Smooth muscle cell (in vitro differentiated cells): ENCODE data around the gene FANCG. TPM values are rescaled to one million over a fixed set of nuclear protein-coding genes. Genes with fewer than 3 reads are reported as not detected.

Experiments
- DNase-seq: peaks from one replicate; lab custom pipeline; 2025; ENCODE audit not compliant: unreplicated experiment; lab: John Stamatoyannopoulos, UW
- H2AFZ ChIP-seq: fragments of 200-600 bp; sonication (generic); 2 replicates; pipeline ENCODE4 v1.6.0; 2016; ENCODE audit warnings: antibody characterized with exemption, low read depth, mild to moderate bottlenecking
- H3F3A ChIP-seq: fragments of 200-600 bp; sonication (generic); 2 replicates; pipeline ENCODE4 v1.6.0; 2017; ENCODE audit warnings: antibody characterized with exemption, low read depth
- H3K27ac ChIP-seq: fragments of 200-600 bp; sonication (generic); 2 replicates; pipeline ENCODE4 v1.5.1; 2016; ENCODE audit warnings: low read depth, mild to moderate bottlenecking
- H3K27me3 ChIP-seq: fragments of 200-600 bp; sonication (generic); 2 replicates; pipeline ENCODE4 v1.6.1; 2016; ENCODE audit warnings: low read depth, mild to moderate bottlenecking
- H3K36me3 ChIP-seq: fragments of 200-600 bp; sonication (generic); 2 replicates; pipeline ENCODE4 v1.5.1; 2016; ENCODE audit warnings: low read depth
- H3K4me1 ChIP-seq: fragments of 200-600 bp; sonication (generic); 2 replicates; pipeline ENCODE4 v1.5.1; 2016; ENCODE audit warnings: low read depth
- H3K4me2 ChIP-seq: fragments of 200-600 bp; sonication (generic); 2 replicates; pipeline ENCODE4 v1.6.0; 2016; ENCODE audit warnings: mild to moderate bottlenecking
- H3K4me3 ChIP-seq: fragments of 200-600 bp; sonication (generic); 2 replicates; pipeline ENCODE4 v1.5.1; 2016; ENCODE audit warnings: mild to moderate bottlenecking
- H3K79me2 ChIP-seq: fragments of 200-600 bp; sonication (generic); 2 replicates; pipeline ENCODE4 v1.6.0; 2016; ENCODE audit warnings: low read depth, mild to moderate bottlenecking
- H3K9ac ChIP-seq: fragments of 200-600 bp; sonication (generic); 2 replicates; pipeline ENCODE4 v1.6.0; 2016; ENCODE audit warnings: low read depth
- H3K9me3 ChIP-seq: fragments of 200-600 bp; sonication (generic); replicated peaks from 2 replicates; pipeline ENCODE4 v1.5.1; 2016; ENCODE audit warnings: low read depth
- H4K20me1 ChIP-seq: fragments of 200-600 bp; sonication (generic); 2 replicates; pipeline ENCODE4 v1.6.0; 2016; ENCODE audit warnings: low read depth
- CTCF ChIP-seq: fragments of 200-600 bp; sonication (generic); IDR thresholded peaks from 2 replicates; pipeline ENCODE4 v1.5.1; 2017; ENCODE audit warnings: borderline replicate concordance, mild to moderate bottlenecking, antibody characterized with exemption; ENCODE audit not compliant: insufficient read depth, poor library complexity, severe bottlenecking
- WGBS: methylation state at CpG from one replicate; pipeline ENCODE4 v1.1.7; 2016; ENCODE audit warnings: low lambda C conversion rate; 5-methylcytosine and 5-hydroxymethylcytosine counted together
- polyA plus RNA-seq: library from polyadenylated mRNA; unstranded; fragments of >200 nt; fragmentation: Nextera tagmentation; extraction: Ambion mirVana; gene quantifications from 2 replicates; pipeline ENCODE4 v1.2.1, GENCODE V29; 2016
- total RNA-seq: library from RNA; depleted of rRNA; stranded (reverse); fragments of >200 nt; gene quantifications from 2 replicates; pipeline ENCODE4 v1.2.3, GENCODE V29; 2014

FANCG gene
- total and polyA plus RNA-seq, 2 experiments from 2014 or later, result 13.0 to 19.0 TPM

GRCh38 chr9:35108946-35109575 lies 29.3 kb upstream of the FANCG start:
- TF ChIP-seq CTCF, result no peak
- peaks cover 48% of the 10 kb centered on the region for H3K79me2 ChIP-seq
- H3K27ac ChIP-seq, result no peak overlapping the region
- no peaks in the 10 kb centered on the region for H3K36me3 ChIP-seq
- 60% methylated on average over 8 of the region's 8 CpGs for WGBS
- H3K4me2 ChIP-seq, result no peak overlapping the region
- H3K9me3 ChIP-seq, result no peaks in the 10 kb centered on the region
- H4K20me1 ChIP-seq, result peaks cover 44% of the 10 kb centered on the region
- H3K27me3 ChIP-seq, result no peaks in the 10 kb centered on the region
- DNase-seq, result no peak
- H3K4me1 ChIP-seq, result peaks cover 22% of the 10 kb centered on the region
- H3K4me3 ChIP-seq, result no peak overlapping the region
- peaks cover 13% of the 10 kb centered on the region for H3F3A ChIP-seq
- H3K9ac ChIP-seq, result no peak overlapping the region
- no peak overlapping the region for H2AFZ ChIP-seq

- H3K9me3 ChIP-seq, result no peaks in the 10 kb centered on the region
- H4K20me1 ChIP-seq, result peaks cover 39% of the 10 kb centered on the region
- peaks cover 45% of the 10 kb centered on the region for H3K79me2 ChIP-seq
- H3K27ac ChIP-seq, result no peak overlapping the region
- H3K4me3 ChIP-seq, result no peak overlapping the region
- TF ChIP-seq CTCF, result no peak
- peaks cover 15% of the 10 kb centered on the region for H3F3A ChIP-seq
- no peak overlapping the region for H3K4me2 ChIP-seq
- H3K27me3 ChIP-seq, result no peaks in the 10 kb centered on the region
- no peak overlapping the region for H3K9ac ChIP-seq
- WGBS, result 97% methylated on average over 6 of the region's 6 CpGs
- H3K4me1 ChIP-seq, result peaks cover 22% of the 10 kb centered on the region
- H2AFZ ChIP-seq, result no peak overlapping the region
- H3K36me3 ChIP-seq, result no peaks in the 10 kb centered on the region
- no peak for DNase-seq
These were observed 28.7 kb upstream of the FANCG start for GRCh38 chr9:35108461-35108860.

- no peak for DNase-seq
- Histone ChIP-seq H3K79me2 (peaks cover 38% of the 10 kb centered on the region), H3K4me3 (no peak overlapping the region), H4K20me1 (peaks cover 34% of the 10 kb centered on the region), H3K4me2 (no peak overlapping the region), H3K9me3 (no peaks in the 10 kb centered on the region), H3K4me1 (peaks cover 20% of the 10 kb centered on the region), H3F3A (peaks cover 11% of the 10 kb centered on the region), H2AFZ (no peak overlapping the region), H3K27me3 (no peaks in the 10 kb centered on the region), H3K9ac (no peak overlapping the region), H3K36me3 (no peaks in the 10 kb centered on the region), H3K27ac (no peak overlapping the region)
- 90% methylated on average over 18 of the region's 18 CpGs for WGBS
- TF ChIP-seq CTCF, result no peak
These were observed 27.9 kb upstream of the FANCG start for GRCh38 chr9:35107297-35108290.
